H1 (cell line): ENCODE measurements around the gene CSPG5.

Source experiments
- MAFK ChIP-seq: IDR thresholded peaks from 2 replicates; pipeline ENCODE4 v1.6.1; 2012; ENCODE audit warnings: low read depth, mild to moderate bottlenecking, improper control_type of control experiment, low read length
- POLR2AphosphoS5 ChIP-seq: IDR thresholded peaks from 2 replicates; pipeline ENCODE4 v1.6.1; 2011; ENCODE audit warnings: low read depth, low read length

GRCh38 chr3:47520756-47521155, 57.9 kb downstream of the CSPG5 start:
- TF ChIP-seq POLR2AphosphoS5, result no peak
- TF ChIP-seq MAFK, result no peak
